GM18951 (cell line): Measurements from ENCODE around the gene PPP1R9B.

Source experiments
- POLR2A ChIP-seq: IDR thresholded peaks from 4 replicates; pipeline ENCODE4 v1.6.1; 2011; ENCODE audit warnings: mild to moderate bottlenecking; ENCODE audit not compliant: insufficient read length, insufficient read depth; ENCODE audit errors: extremely low read depth
- in situ Hi-C: fragments of 300-500 bp; cut with MboI; formaldehyde crosslinking; loops from one replicate; pipeline ENCODE4 v1.12.0; 2022; ENCODE audit warnings: low sequenced_read_pairs, mixed read lengths, inconsistent platforms; ENCODE audit not compliant: unreplicated experiment

Gene PPP1R9B, protein sequence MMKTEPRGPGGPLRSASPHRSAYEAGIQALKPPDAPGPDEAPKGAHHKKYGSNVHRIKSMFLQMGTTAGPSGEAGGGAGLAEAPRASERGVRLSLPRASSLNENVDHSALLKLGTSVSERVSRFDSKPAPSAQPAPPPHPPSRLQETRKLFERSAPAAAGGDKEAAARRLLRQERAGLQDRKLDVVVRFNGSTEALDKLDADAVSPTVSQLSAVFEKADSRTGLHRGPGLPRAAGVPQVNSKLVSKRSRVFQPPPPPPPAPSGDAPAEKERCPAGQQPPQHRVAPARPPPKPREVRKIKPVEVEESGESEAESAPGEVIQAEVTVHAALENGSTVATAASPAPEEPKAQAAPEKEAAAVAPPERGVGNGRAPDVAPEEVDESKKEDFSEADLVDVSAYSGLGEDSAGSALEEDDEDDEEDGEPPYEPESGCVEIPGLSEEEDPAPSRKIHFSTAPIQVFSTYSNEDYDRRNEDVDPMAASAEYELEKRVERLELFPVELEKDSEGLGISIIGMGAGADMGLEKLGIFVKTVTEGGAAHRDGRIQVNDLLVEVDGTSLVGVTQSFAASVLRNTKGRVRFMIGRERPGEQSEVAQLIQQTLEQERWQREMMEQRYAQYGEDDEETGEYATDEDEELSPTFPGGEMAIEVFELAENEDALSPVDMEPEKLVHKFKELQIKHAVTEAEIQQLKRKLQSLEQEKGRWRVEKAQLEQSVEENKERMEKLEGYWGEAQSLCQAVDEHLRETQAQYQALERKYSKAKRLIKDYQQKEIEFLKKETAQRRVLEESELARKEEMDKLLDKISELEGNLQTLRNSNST

GRCh38 chr17:50150354-50151040 lies at the start of gene PPP1R9B:
Gene PPP1R9B (minus strand): TSS chr17:50150677. CDS start chr17:50150513, 164 bp downstream.
- in situ Hi-C loops: no loop called here
- no peak for TF ChIP-seq POLR2A

DNA sequence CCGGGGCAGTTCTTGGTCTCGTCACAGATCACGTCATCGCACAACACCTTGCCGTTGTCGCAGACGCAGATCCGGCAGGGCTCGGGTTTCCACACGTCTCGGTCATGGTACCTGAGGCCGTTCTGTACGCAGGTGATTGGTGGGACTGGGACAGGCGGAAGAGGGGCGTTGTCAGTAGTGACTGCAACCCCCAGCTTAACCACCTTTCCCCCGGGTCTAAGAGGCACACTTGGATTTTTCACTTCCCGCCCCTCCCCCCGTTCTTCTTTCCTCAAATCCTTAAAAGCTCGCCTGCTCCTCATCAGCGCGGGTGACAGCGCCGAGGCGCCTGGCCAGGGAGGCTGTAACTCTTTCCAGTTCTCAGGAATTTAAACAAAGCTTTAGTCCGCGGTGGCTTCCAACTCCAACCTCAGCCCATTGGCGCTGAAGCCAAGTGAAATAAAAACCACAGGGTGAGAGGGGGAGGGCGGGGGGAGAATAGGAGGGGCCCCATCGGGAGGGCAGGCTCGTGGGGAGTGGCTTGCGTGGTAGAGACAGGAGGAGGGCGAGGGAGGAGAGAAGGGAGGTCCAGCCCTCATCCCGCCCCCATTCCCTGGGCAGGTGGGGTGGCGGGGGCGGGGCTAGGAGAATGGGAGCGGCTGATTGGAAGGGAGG lies 49.5 kb upstream of the PPP1R9B start:
- in situ Hi-C loops: loop anchor here (10.0 kb wide), 2 partner anchors 75 to 95 kb away; partner anchors contain the start of gene TMEM92

GRCh38 chr17:50199211-50199802 lies 48.8 kb upstream of the PPP1R9B start:
- in situ Hi-C loops: loop anchor here (10.0 kb wide), 1 partner anchor 95 kb away; no protein-coding TSS in a partner anchor
- TF ChIP-seq POLR2A: no peak

More for the DNA sequence above, 49.5 kb upstream of the PPP1R9B start:
- no peak for TF ChIP-seq POLR2A

DNA sequence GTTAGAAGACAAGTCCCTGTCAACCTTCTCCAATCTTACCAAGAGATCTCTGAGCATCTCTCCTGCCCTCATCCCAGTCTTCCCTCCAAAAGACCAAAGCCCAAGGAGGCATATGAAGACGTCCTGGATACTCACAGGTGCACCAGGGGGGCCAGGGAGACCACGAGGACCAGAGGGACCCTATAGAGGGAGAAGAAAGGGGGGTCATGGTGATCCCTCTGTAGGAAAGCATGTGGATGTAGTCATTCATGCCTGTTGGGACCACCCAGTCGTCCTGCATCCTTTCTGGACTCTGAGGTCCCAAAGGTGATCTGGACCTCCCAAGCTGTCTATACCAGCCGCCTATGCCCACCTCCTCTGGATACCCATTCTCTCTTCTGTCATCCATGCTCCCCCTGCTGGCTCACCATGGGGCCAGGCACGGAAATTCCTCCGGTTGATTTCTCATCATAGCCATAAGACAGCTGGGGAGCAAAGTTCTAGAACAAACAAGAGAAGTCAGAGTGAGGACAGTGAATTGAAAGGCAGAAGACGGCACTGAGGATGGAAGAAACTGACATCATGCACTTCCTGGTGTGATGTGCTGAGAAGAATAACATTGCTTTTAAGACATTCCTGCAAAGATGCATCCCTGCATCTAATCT lies 47.7 kb upstream of the PPP1R9B start:
- in situ Hi-C loops: loop anchor here (10.0 kb wide), 1 partner anchor 97 kb away; no protein-coding TSS in a partner anchor
- TF ChIP-seq POLR2A: no peak

DNA sequence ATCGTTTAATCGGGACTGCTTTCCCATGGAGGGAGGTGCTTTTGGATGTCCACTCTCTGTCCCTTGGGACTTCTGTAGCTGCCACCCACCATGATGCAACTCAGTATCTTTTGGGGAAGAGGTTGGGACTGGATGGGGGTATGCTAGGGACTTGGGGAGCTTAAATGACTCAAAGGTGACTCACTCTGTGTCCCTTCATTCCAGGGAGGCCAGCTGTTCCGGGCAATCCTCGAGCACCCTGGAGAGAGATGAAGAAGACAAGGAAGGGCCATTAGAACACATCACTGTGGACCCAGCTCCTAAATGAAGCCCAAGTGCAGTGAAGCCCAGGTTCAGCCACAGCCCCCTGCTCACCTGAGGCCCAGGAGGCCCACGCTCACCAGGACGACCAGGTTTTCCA lies 46.3 kb upstream of the PPP1R9B start:
- no peak for TF ChIP-seq POLR2A
- in situ Hi-C loops: loop anchor here (10.0 kb wide), 1 partner anchor 98 kb away; no protein-coding TSS in a partner anchor

DNA sequence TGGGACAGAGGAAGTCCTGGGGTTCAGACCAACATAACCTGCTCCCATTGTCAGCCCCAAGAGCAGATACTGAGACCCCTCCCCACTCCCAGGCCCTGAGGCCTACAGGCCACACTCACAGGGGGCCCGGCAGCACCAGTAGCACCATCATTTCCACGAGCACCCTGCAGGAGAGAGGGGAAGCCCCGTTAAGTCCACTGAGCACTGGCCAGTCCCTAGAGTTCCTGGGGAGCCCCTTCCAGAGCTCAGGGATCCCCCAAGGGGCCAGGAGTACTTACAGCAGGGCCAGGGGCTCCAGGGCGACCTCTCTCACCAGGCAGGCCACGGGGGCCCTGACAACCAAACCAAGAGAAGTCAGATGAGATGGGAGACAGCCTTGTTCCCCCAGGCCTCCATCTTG lies 45.6 kb upstream of the PPP1R9B start:
- no peak for TF ChIP-seq POLR2A
- in situ Hi-C loops: loop anchor here (10.0 kb wide), 1 partner anchor 99 kb away; no protein-coding TSS in a partner anchor

- no peak for TF ChIP-seq POLR2A
- in situ Hi-C loops: loop anchor here (10.0 kb wide), 1 partner anchor 100 kb away; no protein-coding TSS in a partner anchor
Observed at GRCh38 chr17:50194934-50195865, 44.7 kb upstream of the PPP1R9B start.

DNA sequence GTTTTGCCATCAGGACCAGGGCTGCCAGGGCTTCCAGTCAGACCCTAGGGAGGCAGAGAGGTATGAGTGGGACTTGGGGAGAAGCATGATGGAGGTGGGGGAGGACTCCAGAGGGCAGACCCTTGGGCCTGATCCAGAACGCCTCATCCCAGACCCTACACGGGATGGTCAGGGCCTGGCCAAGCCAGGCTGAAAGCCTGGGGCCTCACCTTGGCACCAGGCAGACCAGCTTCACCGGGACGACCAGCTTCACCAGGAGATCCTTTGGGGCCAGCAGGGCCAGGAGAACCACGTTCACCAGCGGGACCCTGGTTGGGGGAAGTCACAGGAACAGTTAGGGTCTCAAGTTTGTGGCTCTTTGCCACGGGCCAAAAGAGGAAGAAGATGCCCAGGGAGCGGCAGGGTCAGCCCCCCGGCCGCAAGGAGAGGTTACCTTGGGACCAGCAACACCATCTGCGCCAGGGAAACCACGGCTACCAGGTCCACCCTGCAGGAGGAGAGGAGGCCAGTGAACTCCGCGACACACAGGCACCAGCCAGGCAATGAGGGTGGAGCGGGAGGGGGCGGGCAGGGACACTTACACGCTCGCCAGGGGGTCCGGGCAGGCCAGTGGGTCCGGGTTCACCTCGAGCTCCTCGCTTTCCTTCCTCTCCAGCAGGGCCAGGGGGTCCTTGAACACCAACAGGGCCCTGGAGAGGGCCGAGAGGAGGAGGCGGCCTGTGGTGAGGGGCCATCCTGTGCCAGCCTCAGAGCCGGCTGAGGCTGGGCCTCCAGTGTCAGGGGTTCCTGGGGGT lies 43.9 kb upstream of the PPP1R9B start:
- in situ Hi-C loops: loop anchor here (10.0 kb wide), 1 partner anchor 100 kb away; no protein-coding TSS in a partner anchor
- TF ChIP-seq POLR2A: no peak

DNA sequence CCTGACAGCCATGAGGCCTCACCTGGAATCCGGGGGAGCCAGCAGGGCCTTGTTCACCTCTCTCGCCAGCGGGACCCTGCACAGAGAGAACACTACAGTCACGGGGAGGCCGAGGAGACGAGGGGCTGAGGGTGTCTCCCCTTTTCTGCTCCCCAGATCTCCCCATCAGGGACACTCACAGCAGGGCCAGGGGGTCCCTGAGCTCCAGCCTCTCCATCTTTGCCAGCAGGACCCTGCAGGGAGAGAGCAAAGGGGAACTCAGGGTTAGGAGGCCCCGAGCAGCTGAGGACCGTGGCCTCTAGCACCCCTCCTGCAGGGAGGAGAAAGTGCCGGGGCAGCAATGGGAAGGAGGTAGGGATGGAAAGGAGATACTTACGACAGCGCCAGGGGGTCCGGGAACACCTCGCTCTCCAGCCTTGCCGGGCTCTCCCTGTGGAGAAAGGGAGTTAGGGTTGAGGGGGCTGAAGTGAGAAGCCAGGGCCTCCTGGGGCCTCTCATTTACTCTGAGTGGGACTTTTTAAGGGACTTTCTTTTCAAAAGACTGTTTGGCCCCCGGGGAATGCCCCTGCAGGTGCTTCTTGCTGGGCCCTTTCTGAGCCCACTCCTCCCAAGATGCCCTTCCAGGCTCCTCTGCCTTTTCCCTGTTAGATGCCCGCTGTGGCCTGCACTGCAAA lies 42.3 kb upstream of the PPP1R9B start:
- no peak for TF ChIP-seq POLR2A
- in situ Hi-C loops: loop anchor here (10.0 kb wide), 1 partner anchor 102 kb away; no protein-coding TSS in a partner anchor
